Measurements from ENCODE around the gene TPSD1.

TPSD1 gene

GRCh38 chr16:1218930-1219611 is 36.8 kb upstream of the TPSD1 start:
- Histone ChIP-seq H3K23ac (ENCODE audit: low read length in 2 of 2) (no peak overlapping the region), H2BK12ac (ENCODE audit: low read length in 2 of 2) (no peak overlapping the region), H3K36me3 (ENCODE audit: control insufficient read depth in 1 of 2, insufficient read depth in 2 of 2, low read depth in 1 of 2, low read length in 2 of 2) (peaks cover 0 to 19% of the 10 kb centered on the region in 2 experiments), H4K91ac (ENCODE audit: low read length) (no peak overlapping the region), H2AFZ (ENCODE audit: low read depth, low read length) (no peak overlapping the region), H3K79me1 (replicated peaks; ENCODE audit: low read length, poor library complexity, severe bottlenecking) (no peaks in the 10 kb centered on the region), H3K4ac (ENCODE audit: low read depth in 1 of 2, low read length in 2 of 2) (no peak overlapping the region), H3K9ac (ENCODE audit: low read length) (no peak overlapping the region), H4K8ac (ENCODE audit: low read length) (no peak overlapping the region), H3K18ac (ENCODE audit: low read depth in 1 of 2, low read length in 2 of 2) (no peak overlapping the region), H3K14ac (ENCODE audit: low read length in 2 of 2) (no peak overlapping the region), H3K4me3 (ENCODE audit: insufficient read depth in 1 of 2, low read depth in 1 of 2, low read length in 2 of 2) (no peak overlapping the region), H3K4me1 (ENCODE audit: control insufficient read depth, insufficient read depth, low read depth, low read length) (no peaks in the 10 kb centered on the region), H3K4me2 (ENCODE audit: low read length, poor library complexity, severe bottlenecking) (no peak overlapping the region), H2BK15ac (ENCODE audit: low read depth, poor library complexity, severe bottlenecking) (no peak overlapping the region), H3K27ac (ENCODE audit: low read length, poor library complexity, severe bottlenecking) (no peak overlapping the region), H3K27me3 (ENCODE audit: control insufficient read depth in 1 of 2, insufficient read depth in 1 of 2, low read length in 2 of 2) (peaks cover 0 to 3% of the 10 kb centered on the region in 2 experiments), H2AK5ac (ENCODE audit: low read length, severe bottlenecking) (no peak overlapping the region), H2BK120ac (ENCODE audit: low read depth, low read length) (no peak overlapping the region), H3K9me3 (ENCODE audit: control insufficient read depth, low read length) (no peaks in the 10 kb centered on the region), H2BK5ac (ENCODE audit: low read depth, low read length, poor library complexity, severe bottlenecking) (no peak overlapping the region)
- DNase-seq: no peak
- 83% methylated on average over 24 of the region's 24 CpGs for WGBS

- Histone ChIP-seq H3K23ac (ENCODE audit: low read length in 2 of 2) (no peak overlapping the region), H3K14ac (ENCODE audit: low read length in 2 of 2) (no peak overlapping the region), H3K4me2 (ENCODE audit: low read length, poor library complexity, severe bottlenecking) (no peak overlapping the region), H2AFZ (ENCODE audit: low read depth, low read length) (no peak overlapping the region), H2AK5ac (ENCODE audit: low read length, severe bottlenecking) (no peak overlapping the region), H3K9me3 (ENCODE audit: control insufficient read depth, low read length) (no peaks in the 10 kb centered on the region), H3K79me1 (replicated peaks; ENCODE audit: low read length, poor library complexity, severe bottlenecking) (no peaks in the 10 kb centered on the region), H3K27me3 (ENCODE audit: control insufficient read depth in 1 of 2, insufficient read depth in 1 of 2, low read length in 2 of 2) (peaks cover 0 to 6% of the 10 kb centered on the region in 2 experiments), H3K27ac (ENCODE audit: low read length, poor library complexity, severe bottlenecking) (no peak overlapping the region), H2BK5ac (ENCODE audit: low read depth, low read length, poor library complexity, severe bottlenecking) (no peak overlapping the region), H2BK120ac (ENCODE audit: low read depth, low read length) (no peak overlapping the region), H3K4me1 (ENCODE audit: control insufficient read depth, insufficient read depth, low read depth, low read length) (no peaks in the 10 kb centered on the region), H4K8ac (ENCODE audit: low read length) (no peak overlapping the region), H3K18ac (ENCODE audit: low read depth in 1 of 2, low read length in 2 of 2) (no peak overlapping the region), H3K4ac (ENCODE audit: low read depth in 1 of 2, low read length in 2 of 2) (no peak overlapping the region), H3K36me3 (ENCODE audit: control insufficient read depth in 1 of 2, insufficient read depth in 2 of 2, low read depth in 1 of 2, low read length in 2 of 2) (peaks cover 0 to 17% of the 10 kb centered on the region in 2 experiments), H2BK15ac (ENCODE audit: low read depth, poor library complexity, severe bottlenecking) (no peak overlapping the region), H3K4me3 (ENCODE audit: insufficient read depth in 1 of 2, low read depth in 1 of 2, low read length in 2 of 2) (no peak overlapping the region), H2BK12ac (ENCODE audit: low read length in 2 of 2) (no peak overlapping the region), H3K9ac (ENCODE audit: low read length) (no peak overlapping the region), H4K91ac (ENCODE audit: low read length) (no peak overlapping the region)
- DNase-seq: no peak
- 90% methylated on average over 55 of the region's 55 CpGs for WGBS
Observed at GRCh38 chr16:1220098-1220728, 35.7 kb upstream of the TPSD1 start.

GRCh38 chr16:1220841-1221627 is 34.8 kb upstream of the TPSD1 start:
- Histone ChIP-seq H3K9ac (ENCODE audit: low read length) (no peak overlapping the region), H4K91ac (ENCODE audit: low read length) (no peak overlapping the region), H2BK15ac (ENCODE audit: low read depth, poor library complexity, severe bottlenecking) (no peak overlapping the region), H3K36me3 (ENCODE audit: control insufficient read depth in 1 of 2, insufficient read depth in 2 of 2, low read depth in 1 of 2, low read length in 2 of 2) (peaks cover 0 to 14% of the 10 kb centered on the region in 2 experiments), H2AK5ac (ENCODE audit: low read length, severe bottlenecking) (no peak overlapping the region), H3K4me2 (ENCODE audit: low read length, poor library complexity, severe bottlenecking) (no peak overlapping the region), H2BK12ac (ENCODE audit: low read length in 2 of 2) (no peak overlapping the region), H3K14ac (ENCODE audit: low read length in 2 of 2) (no peak overlapping the region), H2BK5ac (ENCODE audit: low read depth, low read length, poor library complexity, severe bottlenecking) (no peak overlapping the region), H3K79me1 (replicated peaks; ENCODE audit: low read length, poor library complexity, severe bottlenecking) (no peaks in the 10 kb centered on the region), H3K4ac (ENCODE audit: low read depth in 1 of 2, low read length in 2 of 2) (no peak overlapping the region), H2AFZ (ENCODE audit: low read depth, low read length) (no peak overlapping the region), H3K23ac (ENCODE audit: low read length in 2 of 2) (no peak overlapping the region), H3K27ac (ENCODE audit: low read length, poor library complexity, severe bottlenecking) (no peak overlapping the region), H3K4me3 (ENCODE audit: insufficient read depth in 1 of 2, low read depth in 1 of 2, low read length in 2 of 2) (no peak overlapping the region), H2BK120ac (ENCODE audit: low read depth, low read length) (no peak overlapping the region), H3K18ac (ENCODE audit: low read depth in 1 of 2, low read length in 2 of 2) (no peak overlapping the region), H3K9me3 (ENCODE audit: control insufficient read depth, low read length) (no peaks in the 10 kb centered on the region), H3K4me1 (ENCODE audit: control insufficient read depth, insufficient read depth, low read depth, low read length) (no peaks in the 10 kb centered on the region), H4K8ac (ENCODE audit: low read length) (no peak overlapping the region), H3K27me3 (ENCODE audit: control insufficient read depth in 1 of 2, insufficient read depth in 1 of 2, low read length in 2 of 2) (peaks cover 0 to 11% of the 10 kb centered on the region in 2 experiments)
- WGBS: 90% methylated on average over 45 of the region's 48 CpGs
- no peak for DNase-seq

Data from mesenchymal stem cell (in vitro differentiated cells and primary cell).